Liver (tissue), 3 donors: ENCODE data around the gene RBM14.

Experiments used
- CTCF ChIP-seq: fragments of 150-350 bp; IDR thresholded peaks from 2 replicates; pipeline ENCODE4 v1.5.1; 2017; ENCODE audit warnings: improper control_type of control experiment, low read depth, low read length; ENCODE audit not compliant: missing input control
- EGR1 ChIP-seq, 2 donors: IDR thresholded peaks; 2 replicates each; pipeline ENCODE4 v1.6.1; 2016 to 2018; ENCODE audit warnings: antibody characterized with exemption in 2 of 2, low read depth in 2 of 2
- donor health status: healthy.
- donor health status: healthy.

GRCh38 chr11:66643745-66644437 is 27.5 kb downstream of the RBM14 start:
- TF ChIP-seq CTCF (no peak), EGR1 (IDR thresholded peaks at IDR 0.05; ENCODE audit: low read depth in 2 of 2) (no peak)
